ENCODE results near the gene ARHGAP12. TPM values are rescaled to one million over a fixed set of nuclear protein-coding genes. Genes with fewer than 3 reads are reported as not detected.

The ARHGAP12 gene
- total and polyA plus RNA-seq, 4 donors = 8.6 to 66.0 (median 27.0) TPM

DNA sequence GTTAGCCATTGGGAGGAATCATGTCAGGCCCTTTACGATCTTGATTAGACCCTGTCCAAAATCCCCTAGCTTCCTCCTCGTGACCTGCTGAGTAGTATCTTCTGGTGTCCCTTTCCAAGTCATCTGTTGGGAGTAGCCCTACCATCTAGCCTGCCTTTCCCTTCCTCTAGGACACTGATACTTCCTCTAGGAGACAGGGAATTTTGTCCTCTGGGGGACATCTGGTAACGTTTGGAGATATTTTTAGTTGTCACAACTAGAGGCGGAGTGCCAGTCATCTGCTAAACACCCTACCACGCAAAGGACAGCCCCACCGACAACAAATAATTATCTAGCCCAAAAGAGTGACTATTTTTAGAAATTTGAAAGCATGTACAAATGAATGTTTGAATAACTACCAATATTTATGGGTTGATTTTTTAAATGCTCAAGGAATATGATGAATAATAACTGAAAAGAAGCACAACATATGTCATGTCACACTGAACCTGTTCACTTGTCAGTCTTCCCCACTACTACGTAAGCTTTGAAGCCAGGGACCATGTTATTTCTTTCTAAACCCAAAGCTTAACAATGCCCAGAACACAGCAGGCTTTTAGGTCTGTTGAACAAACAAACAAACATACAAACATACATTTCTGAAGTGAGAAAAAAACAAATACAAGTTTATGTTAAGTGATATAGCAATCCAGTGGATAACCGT lies 105.9 kb downstream of the ARHGAP12 start:
- TF ChIP-seq, protein P1, sequence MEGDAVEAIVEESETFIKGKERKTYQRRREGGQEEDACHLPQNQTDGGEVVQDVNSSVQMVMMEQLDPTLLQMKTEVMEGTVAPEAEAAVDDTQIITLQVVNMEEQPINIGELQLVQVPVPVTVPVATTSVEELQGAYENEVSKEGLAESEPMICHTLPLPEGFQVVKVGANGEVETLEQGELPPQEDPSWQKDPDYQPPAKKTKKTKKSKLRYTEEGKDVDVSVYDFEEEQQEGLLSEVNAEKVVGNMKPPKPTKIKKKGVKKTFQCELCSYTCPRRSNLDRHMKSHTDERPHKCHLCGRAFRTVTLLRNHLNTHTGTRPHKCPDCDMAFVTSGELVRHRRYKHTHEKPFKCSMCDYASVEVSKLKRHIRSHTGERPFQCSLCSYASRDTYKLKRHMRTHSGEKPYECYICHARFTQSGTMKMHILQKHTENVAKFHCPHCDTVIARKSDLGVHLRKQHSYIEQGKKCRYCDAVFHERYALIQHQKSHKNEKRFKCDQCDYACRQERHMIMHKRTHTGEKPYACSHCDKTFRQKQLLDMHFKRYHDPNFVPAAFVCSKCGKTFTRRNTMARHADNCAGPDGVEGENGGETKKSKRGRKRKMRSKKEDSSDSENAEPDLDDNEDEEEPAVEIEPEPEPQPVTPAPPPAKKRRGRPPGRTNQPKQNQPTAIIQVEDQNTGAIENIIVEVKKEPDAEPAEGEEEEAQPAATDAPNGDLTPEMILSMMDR (IDR thresholded peaks at IDR 0.05; ENCODE audit: control extremely low read depth, extremely low read depth) = no peak
- no peak overlapping the region for H3K4me3 ChIP-seq
- peaks cover 0 to 6% (median 0%) of the 10 kb centered on the region in 5 donors for H3K4me1 ChIP-seq (ENCODE audit: control insufficient read depth in 5 of 5, insufficient read depth in 5 of 5, low read length in 5 of 5)
- peak overlapping the region in 1 of 2 donors; percentile 65 for H3K27ac ChIP-seq (ENCODE audit: low read depth in 1 of 2, low read length in 1 of 2)
- no peak for DNase-seq
- H3K9me3 ChIP-seq (ENCODE audit: control insufficient read depth in 4 of 4, insufficient read depth in 3 of 4, low read length in 3 of 4) = no peaks in the 10 kb centered on the region
- H3K27me3 ChIP-seq (ENCODE audit: control insufficient read depth in 3 of 3, insufficient read depth in 3 of 3, low read length in 2 of 3) = no peaks in the 10 kb centered on the region
- ATAC-seq (ENCODE audit: insufficient read depth, low FRiP score) = no peak
- peaks cover 0 to 3% (median under 1%) of the 10 kb centered on the region in 4 donors for H3K36me3 ChIP-seq (ENCODE audit: control insufficient read depth in 4 of 4, insufficient read depth in 4 of 4, low read length in 4 of 4)
- WGBS, 2 donors = 85% methylated on average over 8 of the region's 8 CpGs
- H3K9ac ChIP-seq (ENCODE audit: insufficient read depth in 1 of 2, low read length in 2 of 2) = no peak overlapping the region

DNA sequence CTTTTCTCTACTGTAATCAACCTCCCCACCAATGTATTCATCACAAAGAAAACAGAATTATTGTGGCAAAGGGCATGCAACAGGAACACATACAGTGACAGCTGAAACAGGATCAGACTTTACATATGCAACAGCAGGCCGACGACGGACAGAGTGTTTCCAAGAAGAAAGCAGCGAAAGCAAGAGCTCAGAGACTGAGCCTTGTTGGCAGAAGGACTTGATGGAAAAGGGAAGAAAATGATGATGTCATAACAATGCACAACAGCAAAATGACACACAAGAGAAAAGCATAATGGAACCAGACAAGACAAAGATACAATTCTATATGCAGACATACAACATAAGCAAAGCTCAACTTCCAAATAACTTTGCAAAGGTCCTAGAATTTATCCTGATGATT lies 106.5 kb downstream of the ARHGAP12 start:
- ATAC-seq (ENCODE audit: insufficient read depth, low FRiP score) (no peak), DNase-seq (peak in 1 of 3 donors; percentile 11)
- H3K36me3 ChIP-seq (ENCODE audit: control insufficient read depth in 4 of 4, insufficient read depth in 4 of 4, low read length in 4 of 4) = peaks cover 0 to 3% (median under 1%) of the 10 kb centered on the region in 4 donors
- H3K27me3 ChIP-seq (ENCODE audit: control insufficient read depth in 3 of 3, insufficient read depth in 3 of 3, low read length in 2 of 3) = no peaks in the 10 kb centered on the region
- no peak overlapping the region for H3K4me3 ChIP-seq
- TF ChIP-seq, protein P1 (IDR thresholded peaks at IDR 0.05; ENCODE audit: control extremely low read depth, extremely low read depth) = no peak
- no peak overlapping the region for H3K27ac ChIP-seq (ENCODE audit: low read depth in 1 of 2, low read length in 1 of 2)
- H3K9ac ChIP-seq (ENCODE audit: insufficient read depth in 1 of 2, low read length in 2 of 2) = no peak overlapping the region
- H3K4me1 ChIP-seq (ENCODE audit: control insufficient read depth in 5 of 5, insufficient read depth in 5 of 5, low read length in 5 of 5) = peaks cover 0 to 6% (median 0%) of the 10 kb centered on the region in 5 donors
- WGBS, 2 donors = 90 to 93% methylated on average over 4 of the region's 4 CpGs
- no peaks in the 10 kb centered on the region for H3K9me3 ChIP-seq (ENCODE audit: control insufficient read depth in 4 of 4, insufficient read depth in 3 of 4, low read length in 3 of 4)

DNA sequence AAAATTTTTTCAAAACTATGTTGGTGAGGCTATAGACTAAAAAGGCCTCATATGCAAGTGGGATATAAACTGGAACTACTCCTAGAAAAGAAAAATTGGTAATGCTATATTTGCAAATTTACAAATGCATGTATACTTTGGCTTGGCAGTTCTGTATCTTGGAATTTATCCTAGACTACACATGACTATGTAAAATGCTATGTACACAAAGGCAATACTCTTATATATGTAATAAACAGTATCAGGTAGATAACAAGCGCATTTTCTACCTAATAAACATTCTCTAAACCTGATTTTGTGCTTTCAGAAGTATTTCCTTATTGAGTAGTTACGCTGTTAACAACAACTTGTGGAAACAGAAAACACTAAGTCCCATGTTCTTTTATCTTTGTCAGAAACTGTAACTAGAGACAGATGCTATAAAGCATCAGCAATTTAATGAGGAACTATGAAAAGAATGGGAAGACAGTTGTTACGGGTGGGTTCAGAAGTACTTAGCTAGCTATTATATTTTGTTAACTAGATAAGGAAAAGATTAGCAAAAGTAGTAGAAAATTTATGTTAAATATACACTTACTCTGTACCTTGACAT lies 107.8 kb downstream of the ARHGAP12 start:
- WGBS, 2 donors = 92 to 94% methylated on average over 3 of the region's 3 CpGs
- Histone ChIP-seq H3K27me3 (ENCODE audit: control insufficient read depth in 3 of 3, insufficient read depth in 3 of 3, low read length in 2 of 3) (no peaks in the 10 kb centered on the region), H3K27ac (ENCODE audit: low read depth in 1 of 2, low read length in 1 of 2) (no peak overlapping the region), H3K9me3 (ENCODE audit: control insufficient read depth in 4 of 4, insufficient read depth in 3 of 4, low read length in 3 of 4) (no peaks in the 10 kb centered on the region), H3K36me3 (ENCODE audit: control insufficient read depth in 4 of 4, insufficient read depth in 4 of 4, low read length in 4 of 4) (peaks cover 0 to 3% (median under 1%) of the 10 kb centered on the region in 4 donors), H3K9ac (ENCODE audit: insufficient read depth in 1 of 2, low read length in 2 of 2) (no peak overlapping the region), H3K4me1 (ENCODE audit: control insufficient read depth in 5 of 5, insufficient read depth in 5 of 5, low read length in 5 of 5) (peaks cover 0 to 6% (median 0%) of the 10 kb centered on the region in 5 donors), H3K4me3 (no peak overlapping the region)
- no peak for DNase-seq
- no peak for ATAC-seq (ENCODE audit: insufficient read depth, low FRiP score)
- TF ChIP-seq, protein P1 (IDR thresholded peaks at IDR 0.05; ENCODE audit: control extremely low read depth, extremely low read depth) = no peak
